ENCODE results near the gene GGNBP2. TPM values are rescaled to one million over a fixed set of nuclear protein-coding genes. Genes with fewer than 3 reads are reported as not detected.

The GGNBP2 gene
- total and polyA plus RNA-seq, 2 donors from 2014 or later = 43.0 to 86.8 TPM

DNA sequence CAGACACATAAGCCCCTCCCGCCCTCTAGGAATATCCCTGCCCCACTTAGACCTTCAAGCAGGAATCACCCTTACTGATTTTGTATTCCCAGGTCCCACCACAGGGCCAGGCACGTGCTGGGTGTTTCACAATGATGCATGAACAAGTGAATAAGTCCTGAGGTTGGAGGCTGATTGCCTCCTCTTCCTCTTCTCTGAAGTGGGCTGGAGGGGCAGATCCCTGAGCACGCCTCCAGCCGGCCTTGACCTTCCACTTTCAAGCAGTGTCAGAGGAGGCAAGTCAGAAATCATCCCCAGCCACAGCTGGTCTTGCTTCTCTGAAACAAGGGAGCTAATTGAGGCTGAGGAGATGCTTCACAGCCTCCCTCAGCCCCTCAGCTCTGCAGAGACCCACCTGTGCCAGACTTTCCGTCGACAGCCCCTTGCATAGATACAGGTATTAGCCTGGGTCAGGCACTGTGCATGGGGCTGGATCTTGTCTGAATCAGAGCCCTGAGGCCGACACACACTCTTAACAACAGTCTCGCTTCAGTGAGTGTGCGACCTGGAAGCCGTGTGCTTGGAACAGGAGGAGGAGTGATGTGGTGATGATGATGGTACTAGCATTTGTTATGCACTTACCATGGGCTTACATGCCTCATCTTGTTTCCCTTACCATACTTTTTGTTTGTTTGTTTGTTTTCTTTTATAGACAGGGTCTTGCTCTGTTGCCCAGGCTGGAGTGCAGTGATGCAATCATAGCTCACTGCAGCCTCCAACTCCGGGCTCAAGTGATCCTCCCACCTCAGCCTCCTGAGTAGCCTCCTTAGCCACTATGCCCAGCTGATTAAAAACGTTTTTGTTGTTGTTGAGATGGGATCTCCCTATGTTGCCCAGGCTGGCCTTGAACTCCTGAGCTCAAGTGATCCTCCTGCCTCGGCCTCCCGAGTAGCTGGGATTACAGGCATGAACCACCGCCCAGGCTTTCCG is 71.6 kb downstream of the GGNBP2 start:
- FAIRE-seq = no peak
- Histone ChIP-seq H3K9me3 (ENCODE audit: control insufficient read depth in 2 of 3, insufficient read depth in 1 of 3, low read length in 3 of 3) (no peaks in the 10 kb centered on the region), H3K36me3 (ENCODE audit: control insufficient read depth in 2 of 3, insufficient read depth in 3 of 3, low read length in 3 of 3) (no peaks in the 10 kb centered on the region), H3K4me3 (ENCODE audit: low read length in 3 of 3) (no peak overlapping the region), H3K9ac (ENCODE audit: low read length in 3 of 3) (no peak overlapping the region), H3K4me1 (ENCODE audit: control insufficient read depth in 2 of 3, insufficient read depth in 2 of 3, low read depth in 1 of 3, low read length in 3 of 3) (no peaks in the 10 kb centered on the region), H3K27ac (ENCODE audit: low read depth in 2 of 2, low read length in 2 of 2) (no peak overlapping the region), H3K27me3 (ENCODE audit: control insufficient read depth, insufficient read depth, low read length) (no peaks in the 10 kb centered on the region)
- intact Hi-C loops (cut with DNase I) = no loop called here
- TF ChIP-seq CTCF (IDR thresholded peaks at IDR 0.05; ENCODE audit: borderline replicate concordance, extremely low read depth, insufficient read depth) = no peak
- DNase-seq = no peak

- DNase-seq = no peak
- Histone ChIP-seq H3K9me3 (ENCODE audit: control insufficient read depth in 2 of 3, insufficient read depth in 1 of 3, low read length in 3 of 3) (no peaks in the 10 kb centered on the region), H3K9ac (ENCODE audit: low read length in 3 of 3) (no peak overlapping the region), H3K27me3 (ENCODE audit: control insufficient read depth, insufficient read depth, low read length) (no peaks in the 10 kb centered on the region), H3K36me3 (ENCODE audit: control insufficient read depth in 2 of 3, insufficient read depth in 3 of 3, low read length in 3 of 3) (no peaks in the 10 kb centered on the region), H3K4me1 (ENCODE audit: control insufficient read depth in 2 of 3, insufficient read depth in 2 of 3, low read depth in 1 of 3, low read length in 3 of 3) (no peaks in the 10 kb centered on the region), H3K4me3 (ENCODE audit: low read length in 3 of 3) (no peak overlapping the region), H3K27ac (ENCODE audit: low read depth in 2 of 2, low read length in 2 of 2) (no peak overlapping the region)
- FAIRE-seq = no peak
- no peak for TF ChIP-seq CTCF (IDR thresholded peaks at IDR 0.05; ENCODE audit: borderline replicate concordance, extremely low read depth, insufficient read depth)
- intact Hi-C loops (cut with DNase I) = no loop called here
Observed at GRCh38 chr17:36617773-36618172, 73.1 kb downstream of the GGNBP2 start.

- intact Hi-C loops (cut with DNase I) = loop anchor here (10.0 kb wide), 1 partner anchor 432 kb away; no protein-coding TSS in a partner anchor
Observed at GRCh38 chr17:36623281-36623680, 78.6 kb downstream of the GGNBP2 start.

More at GRCh38 chr17:36623281-36623680, 78.6 kb downstream of the GGNBP2 start:
- no peaks in the 10 kb centered on the region for H3K27me3 ChIP-seq (ENCODE audit: control insufficient read depth, insufficient read depth, low read length)
- no peaks in the 10 kb centered on the region for H3K4me1 ChIP-seq (ENCODE audit: control insufficient read depth in 2 of 3, insufficient read depth in 2 of 3, low read depth in 1 of 3, low read length in 3 of 3)
- H3K27ac ChIP-seq (ENCODE audit: low read depth in 2 of 2, low read length in 2 of 2) = no peak overlapping the region
- H3K9me3 ChIP-seq (ENCODE audit: control insufficient read depth in 2 of 3, insufficient read depth in 1 of 3, low read length in 3 of 3) = no peaks in the 10 kb centered on the region
- no peak for FAIRE-seq
- H3K9ac ChIP-seq (ENCODE audit: low read length in 3 of 3) = no peak overlapping the region
- no peak overlapping the region for H3K4me3 ChIP-seq (ENCODE audit: low read length in 3 of 3)
- no peak for DNase-seq
- H3K36me3 ChIP-seq (ENCODE audit: control insufficient read depth in 2 of 3, insufficient read depth in 3 of 3, low read length in 3 of 3) = no peaks in the 10 kb centered on the region
- TF ChIP-seq CTCF (IDR thresholded peaks at IDR 0.05; ENCODE audit: borderline replicate concordance, extremely low read depth, insufficient read depth) = no peak
